Measurements from ENCODE around the gene E2F6.

DNA sequence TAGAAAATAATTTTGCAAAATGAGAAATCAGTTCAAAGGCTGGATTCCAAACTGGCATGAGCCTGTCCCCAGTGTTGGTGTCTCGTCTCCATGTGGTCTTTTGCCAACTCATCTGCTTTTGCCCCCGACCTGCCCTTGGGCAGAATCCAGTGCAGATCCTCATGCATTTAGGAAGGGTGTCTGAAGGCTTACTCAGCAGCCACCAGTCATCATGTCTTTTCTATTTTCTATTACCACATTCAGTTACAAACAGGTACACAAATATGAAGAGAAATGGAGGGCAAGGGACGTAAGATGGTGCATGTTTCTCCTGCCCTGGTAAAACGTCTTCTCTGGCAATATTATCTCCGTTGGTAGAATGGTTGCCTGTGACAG is 43.5 kb downstream of the E2F6 start:
- no peak for TF ChIP-seq POLR2A (IDR thresholded peaks at IDR 0.05)
- TF ChIP-seq POLR2AphosphoS5 (IDR thresholded peaks at IDR 0.05): no peak
